PC-9 (cell line): ENCODE results near the gene MTA1. TPM values are rescaled to one million over a fixed set of nuclear protein-coding genes. Genes with fewer than 3 reads are reported as not detected.

Source experiments
- BruUV-seq: library from RNA; stranded (reverse); fragments of 400-500 nt; replicated peaks from 2 replicates; lab custom pipeline; 2021; lab: Mats Ljungman, UMichigan
- CTCF ChIA-PET: fragments of 300-600 bp; sonication (Branson Sonifier 250); formaldehyde crosslinking; loops from one replicate; lab custom pipeline; 2022; ENCODE audit warnings: antibody characterized with exemption; lab: Charles Lee
- POLR2A ChIA-PET: fragments of 300-600 bp; sonication (Branson Sonifier 250); formaldehyde crosslinking; loops from one replicate; lab custom pipeline; 2022; ENCODE audit warnings: antibody characterized with exemption; ENCODE audit not compliant: unreplicated experiment; lab: Charles Lee
- DNase-seq, 2 experiments: peaks; one replicate each; pipeline versions ENCODE4 v3.0.0 to v3.0.0-alpha.2; 2015 to 2022; ENCODE audit warnings: mixed read lengths in 1 of 2
- H2AFZ ChIP-seq: fragments of 200-600 bp; sonication (generic); 2 replicates; pipeline ENCODE4 v1.8.1; 2017; ENCODE audit warnings: antibody characterized with exemption
- H3F3A ChIP-seq: fragments of 200-600 bp; sonication (generic); 2 replicates; pipeline ENCODE4 v1.8.1; 2017; ENCODE audit warnings: antibody characterized with exemption, mild to moderate bottlenecking, low read depth; ENCODE audit not compliant: insufficient read depth
- H3K27ac ChIP-seq: fragments of 200-600 bp; sonication (generic); 2 replicates; pipeline ENCODE4 v1.6.1; 2016; ENCODE audit warnings: mixed run types
- H3K27me3 ChIP-seq: fragments of 200-600 bp; sonication (generic); 2 replicates; pipeline ENCODE4 v1.6.1; 2016; ENCODE audit warnings: low read depth, mixed run types; ENCODE audit not compliant: insufficient read depth
- H3K36me3 ChIP-seq: fragments of 200-600 bp; sonication (generic); 2 replicates; pipeline ENCODE4 v1.6.1; 2016; ENCODE audit warnings: low read depth, mixed run types
- H3K4me1 ChIP-seq: fragments of 200-600 bp; sonication (generic); replicated peaks from 2 replicates; pipeline ENCODE4 v1.6.1; 2016; ENCODE audit warnings: mixed run types; ENCODE audit not compliant: insufficient read depth
- H3K4me2 ChIP-seq: fragments of 200-600 bp; sonication (generic); 2 replicates; pipeline ENCODE4 v1.6.1; 2017; ENCODE audit warnings: mixed run types
- H3K4me3 ChIP-seq: fragments of 200-600 bp; sonication (generic); 2 replicates; pipeline ENCODE4 v1.6.1; 2016; ENCODE audit warnings: mixed run types
- H3K79me2 ChIP-seq: fragments of 200-600 bp; sonication (generic); 2 replicates; pipeline ENCODE4 v1.6.1; 2017; ENCODE audit warnings: low read depth, mixed run types
- H3K9me2 ChIP-seq: fragments of 200-600 bp; sonication (generic); 2 replicates; pipeline ENCODE4 v1.8.1; 2017; ENCODE audit warnings: mild to moderate bottlenecking; ENCODE audit not compliant: insufficient read depth
- H3K9me3 ChIP-seq: fragments of 200-600 bp; sonication (generic); 2 replicates; pipeline ENCODE4 v1.8.1; 2016; ENCODE audit warnings: low read depth; ENCODE audit not compliant: insufficient read depth
- H4K20me1 ChIP-seq: fragments of 200-600 bp; sonication (generic); 2 replicates; pipeline ENCODE4 v1.8.1; 2017; ENCODE audit not compliant: insufficient read depth
- CTCF ChIP-seq: fragments of 200-600 bp; sonication (generic); conservative IDR thresholded peaks from 2 replicates; pipeline ENCODE4 v1.6.1; 2017; ENCODE audit warnings: mixed run types, antibody characterized with exemption, mild to moderate bottlenecking, moderate library complexity
- EZH2 ChIP-seq: fragments of 200-600 bp; sonication (generic); IDR thresholded peaks from 2 replicates; pipeline ENCODE4 v1.8.0; 2017; ENCODE audit warnings: antibody characterized with exemption, low read depth
- intact Hi-C: fragments of 100-400 bp; cut with micrococcal nuclease; formaldehyde crosslinking; loops from one replicate; pipeline ENCODE4 v1.10.0; 2022; ENCODE audit not compliant: unreplicated experiment
- total RNA-seq: library from RNA; stranded (reverse); gene quantifications from 2 replicates; pipeline ENCODE4 v1.2.3, GENCODE V29; 2021

MTA1 gene
- total RNA-seq, 1 experiment from 2014 or later: 124 TPM

- peak overlapping the region; percentile 100 for H3K4me2 ChIP-seq
- no peaks in the 10 kb centered on the region for H3K9me2 ChIP-seq
- peaks cover 15% of the 10 kb centered on the region for H3F3A ChIP-seq
- TF ChIP-seq CTCF (no peak), EZH2 (no peak)
- no peaks in the 10 kb centered on the region for H4K20me1 ChIP-seq
- DNase-seq: peak; percentile 93 to 94
- CTCF ChIA-PET: interaction anchor here (0.8 to 1.9 kb wide), 2 partner anchors 8 to 111 kb away, joined by 3 to 13 read pairs; no protein-coding TSS in a partner anchor
- H3K4me1 ChIP-seq: peaks cover 32% of the 10 kb centered on the region
- H2AFZ ChIP-seq: no peak overlapping the region
- no peaks in the 10 kb centered on the region for H3K79me2 ChIP-seq
- BruUV-seq: no TSS peak
- H3K4me3 ChIP-seq: no peak overlapping the region; the same call in 1 of the 2 replicates
- intact Hi-C loops: loop anchor here (1.0 to 5.0 kb wide), 5 partner anchors 7 to 510 kb away; partner anchors contain the start of gene BRF1
- peak overlapping the region; percentile 90 for H3K27ac ChIP-seq
- H3K36me3 ChIP-seq: no peaks in the 10 kb centered on the region
- H3K27me3 ChIP-seq: no peaks in the 10 kb centered on the region
- POLR2A ChIA-PET: interaction anchor here (0.7 kb wide), 1 partner anchor 609 kb away, joined by 5 read pairs; no protein-coding TSS in a partner anchor
- no peaks in the 10 kb centered on the region for H3K9me3 ChIP-seq
Observed at GRCh38 chr14:105481886-105482457, 62.3 kb downstream of the MTA1 start.

GRCh38 chr14:105482486-105483110, 63.0 kb downstream of the MTA1 start:
- intact Hi-C loops: loop anchor here (2.0 to 5.0 kb wide), 3 partner anchors 180 to 510 kb away; partner anchors contain the start of gene BRF1
- H3K79me2 ChIP-seq: no peaks in the 10 kb centered on the region
- H3F3A ChIP-seq: peaks cover 17% of the 10 kb centered on the region
- no peaks in the 10 kb centered on the region for H3K9me2 ChIP-seq
- ChIA-PET CTCF (interaction anchor here (0.6 to 0.8 kb wide), 2 partner anchors 10 to 111 kb away, joined by 3 read pairs; no protein-coding TSS in a partner anchor), POLR2A (no interaction called here)
- H2AFZ ChIP-seq: no peak overlapping the region
- no TSS peak for BruUV-seq
- H3K36me3 ChIP-seq: no peaks in the 10 kb centered on the region
- H3K27ac ChIP-seq: peak overlapping the region; percentile 27
- H3K27me3 ChIP-seq: no peaks in the 10 kb centered on the region
- TF ChIP-seq EZH2: no peak
- no peak for TF ChIP-seq CTCF
- no peak overlapping the region for H3K4me3 ChIP-seq
- no peak for DNase-seq
- peaks cover 37% of the 10 kb centered on the region for H3K4me1 ChIP-seq
- no peaks in the 10 kb centered on the region for H4K20me1 ChIP-seq
- H3K4me2 ChIP-seq: peak overlapping the region; percentile 100
- H3K9me3 ChIP-seq: no peaks in the 10 kb centered on the region

- peak in 1 of 2 experiments; percentile 64 for DNase-seq
- Histone ChIP-seq H2AFZ (no peak overlapping the region), H3K27ac (no peak overlapping the region), H3F3A (peaks cover 21% of the 10 kb centered on the region), H3K36me3 (no peaks in the 10 kb centered on the region), H3K4me3 (no peak overlapping the region), H3K4me2 (no peak overlapping the region), H3K9me3 (no peaks in the 10 kb centered on the region), H3K9me2 (no peaks in the 10 kb centered on the region), H3K79me2 (no peaks in the 10 kb centered on the region), H3K4me1 (peaks cover 45% of the 10 kb centered on the region), H3K27me3 (no peaks in the 10 kb centered on the region), H4K20me1 (no peaks in the 10 kb centered on the region)
- intact Hi-C loops: loop anchor here (2.0 to 5.0 kb wide), 3 partner anchors 181 to 511 kb away; partner anchors contain the start of gene BRF1
- ChIA-PET CTCF (interaction anchor here (0.6 kb wide), 1 partner anchor 9 kb away, joined by 3 read pairs; no protein-coding TSS in a partner anchor), POLR2A (interaction anchor here (0.6 kb wide), 1 partner anchor 1527 kb away, joined by 3 read pairs; no protein-coding TSS in a partner anchor)
- TF ChIP-seq EZH2: no peak
- BruUV-seq: no TSS peak
Observed at GRCh38 chr14:105483300-105484068, 63.9 kb downstream of the MTA1 start.
